Umbilical cord (tissue), 1 donor: ENCODE data around the gene CYP17A1. TPM values are rescaled to one million over a fixed set of nuclear protein-coding genes. Genes with fewer than 3 reads are reported as not detected.

ENCODE experiments used
- total RNA-seq: library from RNA; depleted of rRNA; stranded (reverse); fragments of >200 nt; gene quantifications from one replicate; pipeline ENCODE4 v1.2.3, GENCODE V29; 2014; ENCODE audit warnings: low replicate concordance; ENCODE audit not compliant: insufficient read depth

The CYP17A1 gene
- total RNA-seq, 1 donor from 2014 or later = 1.2 TPM

Other genes with a start within 250 kb of the CYP17A1 start
- gene TRIM8, start 192.9 kb downstream of the CYP17A1 start, total RNA-seq = 31.3 TPM
- gene ARL3, start 123.0 kb downstream of the CYP17A1 start, total RNA-seq = 7.2 TPM
- gene SFXN2, start 122.8 kb downstream of the CYP17A1 start, total RNA-seq = 9.4 TPM
- gene WBP1L, start 93.5 kb downstream of the CYP17A1 start, total RNA-seq = 35.9 TPM
- gene BORCS7, start 16.8 kb upstream of the CYP17A1 start, total RNA-seq = 59.2 TPM
- gene AS3MT, start 32.1 kb upstream of the CYP17A1 start, total RNA-seq = 4.8 TPM
- gene CNNM2, start 80.9 kb upstream of the CYP17A1 start, total RNA-seq = 6.0 TPM